GM18858 (cell line): Measurements from ENCODE around the gene ZNF511.

Experiments used
- ATAC-seq: cut with Tn5 transposase; IDR thresholded peaks from one replicate; pipeline ENCODE4 v1.9.1; 2021; ENCODE audit not compliant: unreplicated experiment

Gene ZNF511

DNA sequence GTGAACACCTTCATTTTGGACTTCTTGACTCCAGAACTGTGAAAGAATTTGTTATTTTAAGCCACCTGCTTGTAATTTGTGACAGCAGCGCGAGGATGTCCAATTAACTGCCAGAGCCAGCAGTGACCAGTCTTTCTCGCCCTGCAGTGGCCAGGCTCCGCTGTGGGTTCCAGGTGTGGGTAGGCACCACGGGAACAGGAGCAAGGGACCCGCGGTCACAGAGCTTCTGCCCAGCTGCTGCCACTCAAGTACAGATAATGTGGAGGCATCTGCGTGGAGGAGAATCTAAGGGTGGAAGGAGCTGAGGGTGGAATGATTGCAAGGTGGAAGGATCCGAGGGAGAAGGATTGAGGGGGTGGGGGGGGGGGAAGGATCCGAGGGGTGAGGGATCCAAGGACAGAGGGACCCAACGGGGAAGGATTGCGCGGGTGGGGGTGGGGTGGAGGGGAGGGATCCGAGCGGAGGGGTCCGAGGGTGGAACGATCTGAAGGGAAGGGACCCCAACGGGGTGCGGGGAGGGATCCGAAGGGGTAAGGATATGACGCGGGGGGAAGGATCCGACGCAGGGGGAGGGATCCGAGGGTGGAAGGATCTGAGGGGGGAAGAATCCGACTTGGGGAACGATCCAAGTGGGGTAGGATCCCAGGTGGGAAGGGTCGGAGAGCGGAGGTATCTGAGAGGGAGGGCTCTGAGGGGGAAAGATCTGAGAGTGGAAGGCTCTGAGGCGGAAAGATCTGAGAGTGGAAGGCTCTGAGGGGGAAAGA is 24.4 kb downstream of the ZNF511 start:
- no peak for ATAC-seq

DNA sequence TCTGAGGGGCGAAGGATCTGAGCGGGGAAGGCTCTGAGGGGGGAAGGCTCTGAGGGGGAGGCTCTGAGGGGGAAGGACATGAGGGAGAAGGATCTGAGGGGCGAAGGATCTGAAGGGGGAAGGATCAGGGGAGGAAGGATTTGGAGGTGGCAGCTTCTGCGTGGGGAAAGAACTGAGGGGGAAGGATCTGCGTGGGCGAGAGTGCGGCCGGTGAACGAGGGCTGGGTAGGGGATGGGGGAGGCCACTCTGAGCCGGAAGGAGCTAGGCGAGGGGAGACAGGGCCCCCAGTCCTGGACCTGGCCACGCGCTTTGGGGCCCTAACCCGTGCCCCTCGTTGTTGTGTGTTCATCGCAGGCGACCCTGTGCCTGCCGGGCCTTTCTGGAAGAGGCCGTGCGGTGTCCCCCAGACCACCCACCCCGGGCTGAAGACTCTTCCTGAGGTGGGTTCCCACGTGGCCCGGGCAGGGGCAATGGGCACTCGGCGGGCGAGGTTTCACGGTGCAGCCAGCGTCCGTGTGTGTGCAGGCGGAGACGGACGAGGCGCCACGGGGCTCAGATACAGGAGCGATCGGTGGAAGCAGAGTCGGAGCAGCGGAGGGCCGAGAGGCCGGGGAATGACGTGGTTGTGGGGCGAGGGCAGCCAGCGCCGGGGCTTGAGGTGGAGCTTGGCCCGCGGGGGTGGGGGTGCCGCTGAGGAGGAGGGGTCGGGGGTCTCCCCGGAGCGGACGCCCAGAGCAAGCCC is 26.0 kb downstream of the ZNF511 start:
- no peak for ATAC-seq

DNA sequence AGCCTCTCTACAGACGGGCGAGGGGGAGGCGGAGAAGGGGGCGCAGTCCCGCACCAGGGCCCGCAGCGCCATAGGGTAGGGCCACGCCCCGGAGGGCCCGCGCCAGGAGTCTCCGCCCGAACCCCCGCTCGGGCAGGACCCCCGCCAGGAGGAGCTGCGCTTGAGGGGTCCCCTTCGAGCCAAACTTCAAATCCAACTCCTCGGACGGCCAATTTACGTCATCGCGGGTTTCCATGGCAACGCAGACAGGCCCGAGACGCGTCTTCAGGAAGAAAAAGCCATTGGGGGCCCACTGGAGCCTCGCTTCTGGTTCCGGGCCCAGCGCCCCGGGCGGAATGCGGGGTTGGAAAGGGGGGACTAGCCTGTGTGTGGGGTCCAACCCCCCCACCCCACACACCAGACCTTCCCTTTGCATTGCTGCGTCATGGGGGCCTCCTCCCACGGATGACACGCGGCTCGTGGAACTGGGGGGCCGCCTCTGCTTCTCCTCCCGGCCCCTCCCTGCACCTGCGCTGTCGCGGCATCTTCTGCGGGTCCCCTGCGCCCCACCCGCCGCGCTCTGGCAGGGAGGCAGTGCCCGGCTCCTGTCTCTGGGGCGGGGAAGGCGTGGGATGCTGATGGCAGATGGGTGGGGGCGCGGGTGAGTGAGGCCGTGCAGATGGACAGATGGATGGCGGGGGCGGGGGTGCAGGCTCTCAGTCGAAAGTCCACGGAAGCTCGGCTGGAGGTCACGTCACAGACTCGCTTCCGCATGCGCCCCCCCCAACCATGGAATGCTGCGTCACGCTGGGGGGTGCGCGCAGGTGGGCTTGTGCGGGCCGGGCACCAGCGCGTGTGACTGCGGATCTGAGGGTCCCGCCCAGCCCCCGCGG is 26.8 kb downstream of the ZNF511 start:
- no peak for ATAC-seq

DNA sequence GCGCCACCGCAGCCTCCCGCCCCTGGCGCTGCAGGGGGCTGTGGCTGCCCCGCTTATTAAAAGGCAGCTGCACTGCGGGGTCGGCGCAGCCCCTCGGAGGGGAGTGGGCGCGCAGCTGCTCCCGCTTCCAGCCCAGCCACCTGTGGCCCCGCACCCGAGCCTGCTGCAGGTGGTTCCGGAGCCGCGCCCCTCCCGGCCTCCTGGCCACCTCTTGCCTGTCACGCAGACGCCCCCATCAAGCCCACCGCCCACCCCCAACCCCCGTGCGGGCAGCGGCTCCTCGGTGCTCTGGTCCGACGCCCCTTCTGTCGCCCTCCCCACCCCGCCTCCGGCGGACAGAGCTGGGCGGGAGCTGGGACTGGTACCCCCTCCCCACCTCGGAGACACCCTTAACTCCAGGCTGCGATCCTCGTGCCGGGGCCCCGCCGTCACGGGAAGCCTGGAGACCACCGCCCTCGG is 27.4 kb downstream of the ZNF511 start:
- no peak for ATAC-seq

DNA sequence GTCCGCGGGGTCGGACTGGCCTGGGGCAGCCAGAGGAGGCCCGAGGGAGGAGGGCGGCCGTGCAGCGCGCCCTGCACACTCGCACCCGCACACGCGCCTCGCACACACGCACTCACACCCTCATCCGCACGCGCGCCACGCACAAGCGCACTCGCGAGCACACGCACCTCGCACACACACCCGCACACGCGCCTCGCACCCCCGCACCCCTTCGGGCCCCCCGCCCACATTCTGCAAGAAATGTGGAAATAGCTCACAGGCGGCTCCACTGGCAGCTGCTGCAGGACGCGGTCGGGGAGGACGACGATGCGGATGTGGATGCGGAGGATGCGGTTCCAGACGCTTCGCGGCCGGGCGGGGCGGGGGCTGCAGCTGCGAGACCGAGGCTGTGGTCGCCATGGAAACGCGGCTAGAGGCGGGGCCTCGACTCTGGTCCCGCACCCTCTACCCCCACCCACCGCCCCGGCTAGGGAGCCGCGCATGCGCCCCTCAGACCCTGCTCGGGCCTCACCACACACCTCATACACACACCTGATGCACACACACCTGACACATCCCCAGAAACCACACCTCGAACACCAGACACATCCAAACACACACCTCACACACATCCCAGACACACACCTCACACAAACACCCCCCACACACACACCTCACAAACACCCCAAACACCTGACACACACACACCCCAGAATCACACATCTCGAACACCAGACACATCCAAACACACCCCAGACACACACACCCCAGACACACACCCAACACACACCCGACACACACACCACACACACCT is 28.1 kb downstream of the ZNF511 start, which contains the start of gene CALY:
TSS of gene CALY (minus strand) at position 320 of the 793 bp plus-strand sequence. CDS start 7,907 bp downstream, outside the sequence.
- ATAC-seq = no peak

DNA sequence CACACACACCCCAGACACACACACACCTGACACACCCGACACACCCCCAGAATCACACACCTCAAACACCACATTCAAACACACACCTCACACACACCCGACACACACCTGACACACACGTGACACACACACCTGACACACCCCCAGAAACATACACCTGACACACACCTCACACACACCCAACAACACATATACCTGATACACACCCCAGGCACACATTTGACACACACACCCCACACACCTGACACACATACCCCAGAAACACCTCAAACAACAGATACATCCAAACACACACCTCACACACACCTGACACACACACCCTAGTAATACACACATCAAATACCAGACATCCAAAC is 28.6 kb downstream of the ZNF511 start:
- ATAC-seq = no peak

DNA sequence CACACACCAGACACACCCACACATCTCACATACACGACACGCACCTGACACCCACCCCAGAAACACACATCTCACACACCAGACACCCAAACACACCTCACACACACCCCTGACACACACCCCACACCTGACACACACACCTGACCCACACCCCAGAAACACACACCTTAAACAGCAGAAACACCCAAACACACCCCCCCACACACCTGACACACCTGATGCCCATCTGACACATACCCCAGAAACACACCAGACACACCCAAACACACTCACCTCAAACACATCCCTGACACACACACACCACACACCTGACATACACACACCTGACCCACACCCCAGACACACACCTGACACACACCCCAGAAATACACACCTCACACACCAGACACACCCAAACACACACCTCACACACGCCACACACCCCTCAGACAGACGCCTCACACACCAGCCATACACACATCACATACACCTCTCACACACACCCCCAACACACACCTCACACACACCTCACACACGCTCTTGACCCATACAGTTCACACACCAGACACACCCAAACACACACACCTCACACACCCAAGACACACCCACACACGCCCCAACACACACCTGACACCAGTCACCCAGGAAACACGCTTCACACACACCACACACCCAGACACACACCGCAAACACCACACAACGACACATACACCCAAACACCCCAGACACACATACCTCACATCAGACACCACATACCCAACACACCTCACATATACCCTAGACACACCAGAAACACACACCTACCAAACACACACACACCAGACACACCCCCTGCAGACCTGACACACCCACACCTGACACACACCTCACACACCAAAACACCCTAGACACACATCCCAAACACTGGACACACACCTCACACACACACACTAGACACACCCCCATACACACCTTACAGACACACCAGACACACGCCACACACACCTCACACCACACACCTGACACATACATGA is 29.7 kb downstream of the ZNF511 start:
- ATAC-seq = no peak

DNA sequence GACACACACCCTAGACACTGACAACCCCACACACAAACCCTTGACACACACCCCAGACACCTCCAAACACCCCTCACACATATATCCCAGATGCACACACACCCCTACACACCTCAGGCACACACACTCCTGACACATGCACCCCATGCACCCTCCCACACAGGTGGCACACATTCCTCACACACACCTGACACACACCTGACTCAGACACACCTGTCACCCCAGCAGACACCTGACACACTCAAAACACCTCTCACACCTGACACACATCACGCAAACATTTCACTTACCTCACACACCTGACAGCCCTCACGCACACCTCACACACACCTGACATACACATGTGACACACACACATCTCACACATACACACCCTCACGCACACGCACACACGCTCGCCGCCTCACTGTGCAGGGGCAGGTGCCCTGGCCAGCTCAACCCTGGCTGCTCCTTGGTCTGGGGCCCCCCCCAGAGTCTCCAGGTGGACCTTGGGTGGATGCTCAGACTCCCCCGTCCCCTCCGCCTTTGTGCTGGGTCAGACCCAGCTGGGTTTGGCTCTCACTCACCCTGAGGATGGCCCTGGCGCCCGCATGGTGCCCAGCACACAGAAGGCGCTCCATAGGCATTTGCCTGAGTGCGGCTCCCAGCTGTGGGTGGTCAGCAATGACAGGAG is 31.1 kb downstream of the ZNF511 start:
- no peak for ATAC-seq

DNA sequence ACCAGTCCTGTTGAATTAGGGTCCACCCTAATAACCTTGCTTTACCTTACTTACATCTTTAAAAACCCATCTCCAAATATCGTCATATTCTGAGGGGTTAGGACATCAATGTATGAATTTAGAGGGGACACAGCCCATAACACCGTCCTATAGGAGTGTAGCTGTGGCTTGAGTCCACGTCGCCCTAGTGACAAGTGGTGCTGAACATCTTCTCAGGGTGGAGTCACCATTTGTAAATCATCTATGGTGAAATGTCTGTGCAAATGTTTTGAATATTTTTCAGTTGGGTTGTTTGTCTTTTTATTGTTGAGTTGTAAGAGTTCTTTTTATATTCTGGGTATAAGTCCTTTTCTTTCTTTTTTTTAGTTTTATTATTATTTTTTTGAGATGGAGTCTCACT is 33.3 kb downstream of the ZNF511 start:
- no peak for ATAC-seq

DNA sequence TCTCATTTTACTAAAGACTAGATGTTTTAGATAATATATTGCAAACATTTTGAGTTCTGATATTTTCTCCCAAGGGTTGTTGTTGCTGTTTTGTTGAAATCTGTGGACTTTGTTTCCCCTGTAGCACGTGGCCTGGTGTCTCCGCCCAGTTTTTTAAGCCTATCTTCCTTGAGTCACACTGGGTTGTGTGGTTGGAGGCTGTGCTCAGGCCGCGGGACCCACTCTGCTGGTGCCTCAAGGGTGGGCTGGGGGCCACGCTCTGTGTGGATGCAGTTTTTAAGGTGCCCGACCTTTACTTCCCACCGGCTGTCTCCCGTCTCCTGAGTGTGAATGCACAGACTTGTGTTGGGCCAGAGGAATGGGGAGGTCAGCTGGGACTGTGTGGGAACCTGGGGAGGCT is 34.2 kb downstream of the ZNF511 start:
- ATAC-seq = no peak

DNA sequence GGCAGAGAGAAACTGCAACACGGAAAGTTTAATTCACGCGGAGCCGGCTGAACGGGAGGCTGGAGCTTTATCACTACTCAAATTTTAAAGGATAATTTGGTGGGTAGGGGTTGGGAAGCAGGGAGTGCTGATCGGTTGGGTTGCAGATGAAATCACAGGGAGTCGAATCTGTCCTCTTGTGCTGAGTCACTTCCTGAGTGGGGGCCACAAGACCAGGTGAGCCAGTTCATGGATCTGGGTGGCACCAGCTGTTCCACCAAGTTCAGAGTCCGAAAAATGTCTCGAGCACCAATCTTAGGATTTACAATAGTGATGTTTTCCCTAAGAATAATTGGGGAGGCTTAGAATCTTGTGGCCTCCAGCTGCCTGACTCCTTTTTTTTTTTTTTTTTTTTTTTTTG is 34.8 kb downstream of the ZNF511 start:
- no peak for ATAC-seq

DNA sequence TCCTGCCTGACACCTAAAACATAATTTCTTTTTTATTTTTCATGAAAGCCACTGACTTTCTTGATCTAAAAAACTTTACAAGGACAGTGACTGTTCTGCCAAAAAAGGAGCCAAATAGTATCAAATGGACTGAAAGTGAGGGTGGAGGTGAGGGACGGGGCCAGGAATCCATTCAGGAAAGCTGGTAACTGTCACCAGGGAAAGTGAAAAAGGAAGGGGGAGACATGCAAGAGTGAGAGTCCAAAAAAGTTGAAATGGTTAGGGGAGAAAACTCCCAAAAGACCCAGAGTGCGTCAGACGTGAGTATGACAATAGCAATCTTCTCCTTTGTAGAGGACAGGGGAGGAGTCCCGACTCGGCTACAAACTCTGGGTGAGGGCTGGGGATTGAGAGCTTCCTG is 35.5 kb downstream of the ZNF511 start:
- no peak for ATAC-seq

DNA sequence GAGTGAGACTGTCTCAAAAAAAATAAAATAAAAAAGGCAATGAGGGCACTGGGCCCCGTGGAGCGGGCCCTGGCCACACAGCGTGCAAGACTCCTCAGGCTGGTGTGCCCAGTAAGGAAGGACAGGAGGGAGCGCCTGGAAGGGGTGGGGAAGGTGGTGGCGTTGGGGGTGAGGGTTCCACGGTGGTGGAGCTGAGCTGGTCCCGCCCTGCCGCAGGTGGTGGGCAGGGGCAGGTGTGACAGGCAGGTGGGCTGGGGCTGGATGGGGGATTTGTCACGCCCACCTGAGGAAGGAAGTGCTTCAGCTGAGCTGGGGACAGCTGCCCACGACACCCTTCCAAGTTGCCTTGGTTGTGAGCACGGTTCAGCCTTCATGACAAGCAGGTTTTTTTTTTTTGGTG is 37.7 kb downstream of the ZNF511 start:
- ATAC-seq = no peak

DNA sequence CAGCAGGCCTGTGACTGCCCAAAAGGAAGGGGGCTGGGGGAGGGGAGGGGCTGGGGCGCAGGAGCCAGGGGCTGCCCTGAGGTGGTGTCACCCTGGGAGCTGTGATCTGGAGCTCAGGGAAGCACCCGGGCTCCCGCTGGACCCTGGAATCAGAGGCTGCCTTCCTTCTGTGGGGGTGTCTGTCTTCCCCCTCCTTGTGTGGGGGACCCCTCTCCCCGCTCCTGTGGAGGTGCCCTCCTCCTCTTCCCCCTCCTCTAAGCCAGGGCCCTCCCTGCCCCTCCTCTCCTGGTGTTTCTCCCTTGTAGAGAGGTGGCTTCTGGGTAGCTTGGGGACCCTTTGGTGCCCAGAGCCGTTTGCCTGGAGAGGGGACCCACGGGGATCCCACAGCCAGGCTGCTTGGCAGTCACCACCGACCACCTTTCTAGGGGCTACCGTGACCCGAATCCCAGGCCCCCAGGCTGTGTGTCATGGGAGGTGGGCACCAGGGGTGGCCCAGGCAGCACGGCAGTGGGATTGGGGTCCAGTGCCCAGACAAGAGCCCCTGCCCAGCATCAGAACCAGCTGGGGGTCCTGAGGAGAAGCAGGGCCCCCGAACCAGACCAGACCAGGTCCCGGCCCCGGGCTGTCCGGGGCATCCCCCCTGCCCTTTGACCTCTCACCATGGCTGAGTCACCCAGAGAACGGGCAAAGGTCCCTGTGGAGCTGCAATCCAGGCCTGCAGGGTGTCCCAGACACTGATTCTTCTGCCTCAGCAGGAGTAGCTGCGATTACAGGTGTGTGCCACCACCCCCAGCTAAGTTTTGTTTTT is 39.2 kb downstream of the ZNF511 start:
- ATAC-seq = no peak

DNA sequence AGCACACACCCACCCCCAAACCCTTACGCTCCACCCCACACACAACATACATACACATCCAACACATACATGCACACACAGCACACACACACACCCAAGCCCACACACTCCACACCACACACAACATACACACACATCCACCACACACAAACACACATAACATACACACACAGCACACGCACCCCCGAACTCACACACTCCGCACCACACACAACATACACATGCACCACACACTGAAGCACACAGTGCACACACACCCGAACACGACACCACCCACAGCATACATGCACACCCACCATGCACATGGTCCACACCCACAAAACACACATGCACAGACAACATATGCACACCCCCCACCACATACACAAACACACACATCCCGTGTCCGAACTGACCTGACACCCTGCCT is 40.5 kb downstream of the ZNF511 start:
- ATAC-seq = no peak

DNA sequence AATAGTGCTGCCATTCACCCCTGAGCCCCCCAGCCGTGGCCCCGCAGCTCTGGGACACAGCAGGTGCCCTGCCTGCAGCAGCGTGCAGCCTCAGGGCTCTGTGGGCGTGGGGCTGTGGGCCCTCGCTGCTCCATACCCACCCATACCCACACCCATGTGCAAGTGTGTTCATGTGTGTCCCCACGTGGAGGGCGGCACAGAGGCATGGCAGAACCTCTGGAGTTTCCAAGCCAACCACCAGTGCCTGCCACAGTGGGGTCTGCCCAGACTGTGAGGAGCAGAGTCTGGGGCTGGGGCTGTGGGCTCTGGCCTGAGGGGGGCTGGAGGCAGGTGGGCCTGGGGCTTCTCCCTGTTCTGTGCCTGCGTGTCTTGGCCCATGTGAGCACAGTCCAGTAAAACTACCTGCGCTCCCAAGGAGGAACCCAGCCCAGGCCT is 40.9 kb downstream of the ZNF511 start:
- ATAC-seq = no peak

DNA sequence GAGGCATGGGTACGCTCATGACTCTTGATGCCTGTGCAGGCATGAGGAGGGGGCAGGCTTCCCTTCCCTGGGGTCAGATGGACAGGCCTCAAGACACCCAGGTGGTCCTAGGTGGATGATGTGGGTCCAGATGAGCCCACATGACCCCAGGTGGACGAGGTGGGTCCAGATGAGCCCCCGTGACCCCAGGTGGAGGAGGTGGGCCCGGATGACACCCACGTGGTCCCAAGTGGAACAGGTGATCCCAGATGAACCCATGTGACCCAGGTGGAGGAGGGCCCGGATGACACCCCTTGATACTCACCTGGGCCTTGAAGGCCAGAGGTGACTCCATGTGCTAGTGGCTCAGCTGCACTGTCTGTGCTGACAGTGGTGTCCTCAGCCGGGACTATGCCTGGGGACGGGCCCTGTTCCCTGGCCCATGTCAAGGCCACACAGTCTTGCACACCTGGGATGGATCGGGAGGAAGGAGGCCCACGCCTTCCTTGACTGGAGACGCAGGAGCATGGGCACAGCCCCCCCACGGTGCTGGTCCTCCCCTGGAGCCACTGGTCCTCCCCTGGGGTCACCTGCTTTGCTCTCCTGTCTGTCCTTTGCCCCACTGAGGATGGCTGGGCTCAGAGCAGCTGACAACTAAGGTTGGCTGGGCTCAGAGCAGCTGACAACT is 41.7 kb downstream of the ZNF511 start:
- ATAC-seq = no peak

DNA sequence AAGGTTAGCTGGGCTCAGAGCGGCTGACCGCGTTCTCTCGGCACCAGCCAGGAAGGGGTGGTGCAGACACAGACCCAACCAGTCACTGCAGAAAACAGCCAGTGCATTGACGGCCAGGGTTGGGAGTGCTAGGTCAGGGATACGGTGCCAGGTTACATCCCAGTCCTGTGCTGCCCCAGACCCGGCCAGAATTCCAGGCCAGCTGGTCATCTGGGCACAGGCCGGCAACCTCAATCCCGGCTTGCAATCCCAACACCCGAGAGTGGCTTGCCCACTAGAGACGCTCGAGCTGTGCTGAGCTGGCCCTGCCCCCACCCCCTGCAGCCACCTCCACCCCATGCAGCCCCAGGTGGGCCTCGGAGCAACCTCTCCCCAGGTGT is 42.2 kb downstream of the ZNF511 start:
- ATAC-seq = no peak
